Right renal pelvis (tissue), 4 donors: ENCODE data around the gene FHAD1. TPM values are rescaled to one million over a fixed set of nuclear protein-coding genes. Genes with fewer than 3 reads are reported as not detected.
"Not testable (repeated sequence)": the region's sequence is repeated elsewhere in the genome, so short reads cannot be mapped to it uniquely, and the experiment has no call there.

Experiments
- DNase-seq, 4 donors: peaks; one replicate each; pipeline ENCODE4 v3.0.0-alpha.2; 2013; ENCODE audit warnings: low read depth in 4 of 4, low spot score in 3 of 4, missing footprints in 1 of 4
- polyA plus RNA-seq, 4 donors: library from polyadenylated mRNA; unstranded; fragments of 120-200 nt; gene quantifications; one replicate each; pipeline ENCODE4 v1.2.1, GENCODE V29; 2013; ENCODE audit not compliant: insufficient read length in 4 of 4

FHAD1 gene
- polyA plus RNA-seq, 4 donors = 2.8 to 3.9 (median 3.3) TPM

DNA sequence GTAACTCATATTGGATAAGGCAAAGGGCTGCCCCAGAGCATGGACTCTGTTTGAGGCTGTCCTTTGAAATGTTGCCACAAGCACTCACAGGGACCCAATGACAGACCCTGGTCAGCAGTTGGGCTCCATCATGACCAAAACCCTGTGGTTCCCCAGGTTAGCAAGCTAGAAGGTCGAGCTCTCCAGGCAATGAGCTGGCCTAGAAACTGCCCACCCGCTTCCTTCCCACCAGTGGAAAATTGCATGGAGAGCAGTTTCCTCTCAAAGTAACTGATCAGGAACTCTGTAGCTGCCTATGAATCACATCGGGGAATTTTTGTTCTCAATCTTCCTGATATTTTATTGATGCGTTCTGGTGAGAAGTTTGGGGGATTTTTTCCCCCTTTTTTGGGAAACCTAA, 52.8 kb downstream of the FHAD1 start:
- no peak for DNase-seq

DNA sequence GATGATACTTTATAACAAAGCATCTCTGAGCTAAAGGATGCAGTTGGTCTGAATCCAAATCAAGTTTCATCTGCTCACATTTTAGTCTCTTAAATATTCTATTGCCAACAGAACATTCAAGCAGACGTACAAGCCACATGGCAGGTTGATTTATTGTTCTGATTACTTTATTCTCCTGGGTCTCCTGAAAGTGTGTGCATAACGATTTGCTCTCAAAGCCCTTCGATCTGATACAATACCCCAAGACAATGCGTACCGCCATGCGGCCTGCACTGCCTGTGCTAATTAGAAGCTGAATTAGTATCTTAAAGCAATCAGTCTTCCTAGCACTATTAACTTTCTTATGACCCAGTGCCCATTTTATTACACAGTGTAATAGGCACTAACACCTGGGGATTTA, 56.9 kb downstream of the FHAD1 start:
- no peak for DNase-seq

DNA sequence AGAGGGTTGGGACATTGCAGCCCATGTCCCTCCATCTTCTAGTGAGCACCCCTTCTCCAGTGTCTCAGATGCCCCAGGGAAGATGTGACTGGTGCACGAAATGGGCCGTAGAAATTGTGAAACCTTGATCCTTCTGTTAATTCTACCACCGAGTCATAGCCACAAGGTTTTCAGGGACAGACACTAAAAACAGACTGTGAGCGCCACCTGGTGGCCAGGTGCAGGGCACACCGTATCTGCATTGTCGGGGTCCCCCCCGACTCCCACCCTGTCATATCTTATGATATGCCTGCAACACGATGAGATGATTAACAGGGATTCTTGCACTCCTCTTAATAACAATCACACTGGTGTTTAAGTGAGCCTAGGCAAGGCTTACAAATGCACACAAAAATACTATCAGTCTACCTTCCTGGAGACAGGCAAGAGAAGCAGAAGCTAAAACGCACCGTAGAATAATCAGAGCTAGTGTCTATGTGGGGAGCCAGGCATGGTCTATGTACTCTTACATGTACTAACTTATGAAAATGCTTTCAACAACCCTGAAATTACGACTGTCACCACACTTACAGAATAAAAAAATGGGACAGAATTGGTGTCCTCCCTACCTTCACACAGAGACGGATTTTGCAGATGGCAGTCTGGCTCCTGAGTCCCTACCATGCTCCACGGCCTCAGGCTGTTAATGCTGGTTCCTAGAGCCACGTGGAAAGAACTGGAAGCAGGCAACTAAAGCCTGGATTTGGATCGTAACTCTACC, 57.9 kb downstream of the FHAD1 start:
- no peak for DNase-seq

DNA sequence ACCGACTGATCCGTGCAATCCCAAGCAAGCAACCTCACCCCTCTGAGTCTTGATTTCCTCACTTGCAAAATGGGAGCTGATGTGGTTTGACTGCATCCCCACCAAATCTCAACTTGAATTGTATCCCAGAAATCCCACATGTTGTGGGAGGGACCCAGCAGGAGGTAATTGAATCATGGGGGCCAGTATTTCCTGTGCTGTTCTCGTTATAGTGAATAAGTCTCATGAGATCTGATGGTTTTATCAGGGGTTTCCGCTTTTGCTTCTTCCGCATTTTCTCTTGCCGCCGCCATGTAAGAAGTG, 58.4 kb downstream of the FHAD1 start:
- DNase-seq = no peak

DNA sequence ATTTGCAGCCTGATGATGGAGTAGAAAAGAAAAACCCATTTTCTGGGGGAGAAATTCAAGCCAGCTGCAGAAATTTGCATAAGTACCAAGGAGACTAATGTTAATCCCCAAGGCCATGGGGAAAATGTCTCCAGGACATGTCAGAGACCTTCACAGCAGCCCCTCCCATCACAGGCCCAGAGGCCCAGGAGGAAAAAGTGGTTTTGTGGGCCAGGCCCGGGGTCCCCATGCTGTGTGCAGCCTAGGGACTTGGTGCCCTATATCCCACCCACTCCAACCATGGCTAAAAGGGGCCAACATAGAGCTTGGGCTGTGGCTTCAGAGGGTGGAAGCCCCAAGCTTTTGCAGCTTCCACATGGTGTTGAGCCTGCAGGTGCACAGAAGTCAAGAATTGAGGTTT, 59.3 kb downstream of the FHAD1 start:
- DNase-seq = not testable (repeated sequence)

DNA sequence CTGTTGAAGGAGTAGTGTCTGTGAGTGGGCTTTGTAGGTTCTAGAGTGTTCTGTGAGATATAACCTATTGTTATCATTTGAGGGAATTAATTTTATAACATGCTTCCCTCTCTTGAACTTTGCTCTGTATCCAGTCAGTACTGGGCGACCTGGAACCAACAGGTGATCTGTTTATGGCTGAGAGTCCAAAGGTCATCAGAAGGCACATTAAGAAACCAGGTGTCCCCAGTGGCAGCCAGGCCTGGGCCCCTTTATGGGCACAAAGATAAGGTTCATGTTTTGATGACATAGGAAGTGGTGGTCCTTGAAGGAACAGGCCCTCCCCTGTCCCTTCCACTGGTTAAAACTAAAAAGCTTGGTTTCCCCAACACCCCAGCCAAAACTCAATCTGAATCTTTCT, 61.1 kb downstream of the FHAD1 start:
- DNase-seq = no peak

DNA sequence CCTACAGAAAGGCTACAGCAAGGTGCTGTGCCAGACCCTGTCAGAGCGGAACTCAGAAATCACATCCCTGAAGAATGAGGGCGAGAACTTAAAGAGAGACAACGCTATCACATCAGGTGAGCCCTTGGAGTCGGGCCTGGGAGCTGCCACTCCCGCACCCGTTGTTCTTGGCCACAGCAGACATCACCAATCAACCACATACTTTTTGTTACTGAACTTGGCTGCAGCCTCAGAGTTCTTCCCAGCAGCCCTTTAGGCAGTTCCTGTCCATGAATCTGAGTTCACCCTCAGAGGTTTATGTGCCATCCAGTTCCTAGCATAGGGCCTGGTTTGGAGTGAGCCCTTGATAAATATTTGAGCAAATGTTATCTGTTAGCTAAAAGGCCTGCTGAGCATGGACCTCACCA, 61.6 kb downstream of the FHAD1 start:
- no peak for DNase-seq

DNA sequence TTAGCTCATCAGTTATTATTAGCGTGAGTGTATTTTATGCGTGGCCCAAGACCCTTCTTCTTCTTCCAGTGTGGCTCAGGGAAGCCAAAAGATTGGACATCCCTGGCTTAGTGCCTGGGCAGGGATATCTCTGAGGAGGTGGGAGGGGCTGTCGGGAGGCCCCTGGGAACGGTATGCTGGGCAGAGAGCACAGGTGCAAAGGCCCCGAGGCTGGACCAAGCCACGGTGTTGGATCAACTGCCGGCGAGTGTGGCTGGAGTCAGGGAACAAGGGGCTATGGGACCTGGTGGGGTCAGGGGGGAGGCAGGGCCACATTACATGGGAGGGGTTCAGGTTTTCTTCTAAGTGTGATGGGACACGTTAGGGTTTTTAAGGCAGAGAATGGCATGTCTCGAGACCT, 62.7 kb downstream of the FHAD1 start:
- no peak for DNase-seq

DNA sequence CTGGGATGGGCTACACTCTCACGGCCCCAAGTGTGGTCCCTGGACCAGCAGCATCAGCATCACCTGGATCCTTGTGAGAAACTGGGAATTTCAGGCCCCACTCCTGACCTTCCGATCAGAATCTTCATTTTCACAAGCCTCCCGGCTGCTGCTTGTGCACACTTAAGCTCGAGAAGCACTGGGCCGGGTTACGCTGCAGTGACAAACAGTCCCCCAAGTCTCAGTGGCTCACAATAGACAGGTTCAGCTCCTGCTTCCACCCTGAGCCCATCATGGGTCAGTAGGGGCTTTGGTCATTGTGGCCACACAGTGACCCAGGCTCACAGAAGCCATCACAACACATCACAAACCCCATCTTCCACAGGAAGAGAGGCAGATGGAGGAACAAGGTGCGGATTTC, 63.5 kb downstream of the FHAD1 start:
- DNase-seq = no peak

DNA sequence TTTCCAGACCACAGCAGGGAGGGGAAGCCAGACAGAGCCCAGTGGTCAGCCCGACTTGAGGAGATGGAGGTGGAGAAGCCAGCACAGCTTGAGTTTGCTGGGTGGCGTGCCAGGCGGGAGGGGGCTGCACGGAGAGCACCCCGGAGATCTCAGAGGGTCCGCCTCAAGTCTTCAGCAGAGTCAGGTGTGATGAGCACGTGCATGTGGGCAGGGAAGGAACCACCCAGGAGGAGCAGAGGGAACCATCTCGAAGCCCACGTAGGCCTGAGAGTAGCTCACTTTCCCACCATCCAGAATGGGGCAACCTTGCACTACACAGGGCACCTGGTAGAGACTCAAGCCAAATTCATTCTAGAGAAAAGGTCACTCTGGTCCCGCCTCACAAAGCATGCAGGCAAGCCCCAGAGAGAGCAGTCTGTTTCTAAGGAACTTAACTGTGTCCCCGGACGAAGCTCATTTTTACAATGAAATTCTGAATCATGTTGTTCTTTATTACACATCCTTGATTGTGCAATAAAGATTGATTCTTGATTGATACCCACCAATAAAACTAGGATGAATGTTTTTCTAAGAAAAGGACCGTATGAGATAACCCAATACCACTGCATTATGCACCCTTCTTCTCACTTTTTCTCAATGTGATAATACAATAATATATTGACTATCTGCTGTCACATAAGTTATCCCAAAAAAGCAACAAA, 64.2 kb downstream of the FHAD1 start:
- DNase-seq = no peak

DNA sequence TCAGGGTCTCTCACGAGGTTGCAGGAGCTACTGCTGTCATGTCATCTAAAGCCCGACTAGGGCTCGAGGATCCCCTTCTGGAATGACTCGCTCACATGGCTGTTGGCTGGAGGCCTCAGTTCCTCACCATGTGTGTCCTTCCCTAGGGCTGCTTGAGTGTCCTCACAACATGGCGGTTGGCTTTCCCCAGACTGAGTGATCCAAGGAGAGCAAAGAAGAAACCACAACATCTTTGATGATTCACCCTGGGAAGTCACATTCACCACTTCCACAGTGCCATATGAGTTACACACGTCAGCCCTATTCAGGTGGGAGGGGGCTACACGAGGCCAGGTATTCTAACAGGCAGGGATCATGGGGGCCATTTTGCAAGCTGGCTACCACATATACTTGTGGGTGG, 64.9 kb downstream of the FHAD1 start:
- DNase-seq = no peak

DNA sequence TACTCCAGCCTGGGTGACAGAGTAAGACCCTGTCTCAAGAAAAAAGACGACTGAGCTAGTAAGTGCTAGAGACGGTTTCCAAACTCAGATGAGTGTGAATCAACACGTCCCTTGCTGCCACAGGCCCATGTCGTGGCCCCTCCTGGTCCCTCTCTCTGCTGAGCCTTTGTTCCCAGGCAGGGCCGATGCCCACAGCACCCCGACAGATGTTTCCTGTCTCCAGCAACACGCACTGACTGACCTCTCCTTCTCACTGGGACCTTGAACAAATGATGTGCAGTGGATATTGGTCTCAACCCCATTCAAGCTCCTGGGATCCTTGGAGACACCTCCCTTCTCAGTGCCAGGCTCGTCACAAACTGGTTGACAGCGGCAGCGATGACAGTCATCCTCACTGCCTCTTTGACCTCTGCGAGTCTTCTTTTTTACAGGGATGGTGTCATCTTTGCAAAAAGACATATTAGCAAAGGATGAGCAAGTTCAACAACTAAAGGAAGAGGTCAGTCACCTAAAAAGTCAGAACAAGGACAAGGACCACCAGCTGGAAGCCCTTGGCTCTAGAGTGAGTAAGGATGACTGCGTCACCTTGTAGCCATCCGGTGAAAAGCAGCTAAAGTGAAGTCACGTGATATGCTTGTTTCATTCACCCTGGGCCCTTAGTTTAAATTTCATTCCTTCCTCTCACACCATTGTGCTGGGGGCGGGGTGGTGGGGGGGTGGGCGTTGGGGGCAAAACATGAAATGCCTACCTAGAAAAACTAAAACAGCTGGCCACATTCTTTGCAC, 65.8 kb downstream of the FHAD1 start:
- no peak for DNase-seq

DNA sequence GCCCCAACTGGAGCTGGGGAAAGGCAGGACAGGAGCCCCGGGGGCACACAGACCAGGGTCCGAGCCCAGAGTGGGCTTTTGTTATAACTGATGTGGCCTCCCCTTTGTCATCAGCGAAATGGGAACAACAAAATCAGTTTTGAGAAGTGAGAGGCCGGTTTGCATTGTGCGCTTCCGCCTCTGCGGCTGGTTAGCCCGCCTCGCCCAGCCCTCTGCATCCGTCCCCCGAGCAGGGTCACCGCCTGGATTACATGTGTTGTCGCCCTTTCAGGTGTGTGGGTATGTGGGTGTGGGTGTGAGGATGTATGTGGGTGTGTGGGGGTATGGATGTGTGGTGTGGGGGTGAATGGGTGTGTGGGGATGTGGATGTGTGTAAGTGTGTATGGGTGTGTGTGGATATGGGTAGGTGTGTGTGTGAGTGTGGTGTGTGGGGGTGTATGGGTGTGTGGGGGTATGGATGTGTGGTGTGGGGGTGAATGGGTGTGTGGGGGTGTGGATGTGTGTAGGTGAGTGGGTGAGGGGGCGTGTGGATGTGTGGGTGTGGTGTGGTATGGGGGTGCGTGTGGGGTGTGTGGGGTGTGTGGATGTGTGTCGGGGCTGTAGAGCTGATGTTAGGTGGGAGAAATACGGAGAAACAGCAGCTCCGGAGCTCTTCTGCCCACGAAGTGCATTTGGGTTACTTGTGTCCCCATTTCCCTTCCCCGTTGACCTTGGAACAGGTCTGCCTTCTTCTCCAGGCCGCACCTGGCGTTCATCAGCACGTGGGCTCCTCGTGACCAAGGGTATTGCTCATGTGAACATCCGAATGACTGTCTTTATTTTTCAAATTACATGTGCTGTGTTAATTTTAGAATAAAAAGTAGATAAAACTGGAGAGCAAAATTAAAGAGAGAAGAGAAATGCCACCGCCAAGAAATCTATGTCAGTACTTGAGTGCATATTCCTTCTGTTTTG, 67.6 kb downstream of the FHAD1 start:
- no peak for DNase-seq

DNA sequence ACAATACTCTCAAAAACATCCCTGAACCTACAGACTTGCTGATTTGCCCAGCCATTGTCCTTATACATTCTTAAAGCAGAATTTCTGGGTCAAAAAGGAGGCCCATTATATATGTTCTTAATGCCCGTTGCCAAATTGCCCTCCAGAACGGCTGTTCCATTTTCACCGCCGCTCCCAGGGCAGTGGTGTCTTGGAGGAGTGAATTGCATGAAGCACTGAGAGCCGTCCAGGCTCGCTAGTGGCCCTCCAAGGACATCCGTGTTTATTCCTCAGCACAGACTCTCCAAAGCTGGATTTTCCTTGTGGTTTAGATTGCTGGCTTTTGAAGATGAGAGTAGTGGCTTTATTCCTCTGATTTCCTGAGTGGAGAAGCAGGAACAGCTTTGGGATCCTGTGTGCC, 68.8 kb downstream of the FHAD1 start:
- no peak for DNase-seq

DNA sequence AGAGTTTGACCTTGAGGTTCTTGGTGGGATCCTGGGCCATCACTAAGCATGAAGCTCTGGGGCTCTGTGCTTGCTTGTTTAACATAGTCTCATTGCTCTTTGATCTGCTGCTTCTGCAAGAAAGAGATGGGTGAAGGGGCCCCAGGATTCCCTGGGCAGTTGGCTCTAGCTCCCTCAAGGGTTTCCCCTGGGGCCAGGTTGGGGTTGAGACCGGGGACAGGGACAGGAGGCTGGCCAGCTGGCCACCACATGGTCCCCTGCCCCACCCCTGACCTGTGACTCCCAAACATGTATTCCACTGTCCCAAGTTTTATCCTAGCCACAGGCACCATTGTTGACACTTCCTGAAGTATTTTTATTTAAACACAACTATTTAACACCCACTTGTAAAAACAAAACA, 69.5 kb downstream of the FHAD1 start:
- no peak for DNase-seq

DNA sequence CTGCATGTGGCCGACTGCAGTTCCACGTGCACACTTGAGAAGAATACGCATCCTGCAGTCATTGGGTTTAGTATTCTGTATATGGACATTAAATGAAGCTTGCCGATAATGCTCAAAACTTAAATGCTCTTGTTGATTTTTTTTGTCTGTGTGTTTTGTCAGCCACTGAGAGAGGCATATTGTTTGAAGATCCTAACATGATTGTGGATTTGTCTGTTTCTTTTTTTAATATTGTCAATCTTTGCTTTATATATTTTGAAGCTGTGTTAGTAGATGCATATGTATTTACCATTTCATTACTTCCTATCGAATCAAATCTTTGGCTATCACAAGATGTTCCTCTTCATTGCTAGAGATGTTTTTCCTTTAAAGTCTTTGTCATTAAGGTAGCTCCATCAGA, 73.2 kb downstream of the FHAD1 start:
- no peak for DNase-seq

DNA sequence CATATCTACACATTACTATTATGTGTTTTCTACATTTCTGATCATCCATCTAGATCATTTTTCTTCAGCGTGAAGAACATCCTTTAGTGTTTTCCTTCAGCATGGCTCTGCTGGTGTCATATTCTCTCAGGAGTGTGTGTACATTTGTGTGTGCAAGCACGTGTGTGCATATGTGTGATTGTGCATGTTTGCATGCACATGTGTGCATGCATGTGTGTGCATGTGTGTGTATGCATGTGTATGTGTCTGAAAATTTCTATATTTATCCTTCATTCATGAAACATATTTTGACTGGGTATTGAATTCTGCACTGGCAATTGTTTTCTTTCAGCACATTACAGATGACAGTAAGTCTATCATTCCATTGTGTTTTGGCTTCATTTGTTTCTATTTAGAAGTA, 74.6 kb downstream of the FHAD1 start:
- no peak for DNase-seq

DNA sequence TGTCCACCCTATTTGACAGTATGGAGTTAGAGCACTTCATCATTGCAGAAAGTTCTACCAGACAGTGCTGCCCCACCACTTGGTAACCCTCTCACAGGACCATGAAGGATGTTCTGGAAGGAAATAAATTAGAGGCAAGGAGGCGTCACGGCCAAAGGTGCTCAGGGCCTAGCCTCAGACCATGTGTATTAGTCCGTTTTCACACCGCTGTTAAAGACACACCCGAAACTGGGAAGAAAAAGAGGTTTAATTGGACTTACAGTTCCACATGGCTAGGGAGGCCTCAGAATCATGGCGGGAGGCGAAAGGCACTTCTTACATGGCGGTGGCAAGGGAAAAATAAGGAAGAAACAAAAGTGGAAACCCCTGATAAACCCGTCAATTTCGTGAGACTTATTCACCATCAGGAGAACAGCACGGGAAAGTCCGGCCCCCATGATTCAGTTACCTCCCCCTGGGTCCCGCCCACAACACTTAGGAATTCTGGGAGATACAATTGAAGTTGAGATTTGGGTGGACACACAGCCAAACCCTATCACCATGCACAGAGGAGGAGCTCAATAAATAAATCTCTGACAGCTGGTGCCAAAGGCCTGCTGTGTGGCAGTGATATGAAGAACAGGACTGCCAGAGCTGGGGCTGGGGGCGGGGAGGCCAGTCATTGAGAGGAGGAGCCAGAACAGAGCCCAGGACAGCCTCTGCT, 75.8 kb downstream of the FHAD1 start:
- no peak for DNase-seq

DNA sequence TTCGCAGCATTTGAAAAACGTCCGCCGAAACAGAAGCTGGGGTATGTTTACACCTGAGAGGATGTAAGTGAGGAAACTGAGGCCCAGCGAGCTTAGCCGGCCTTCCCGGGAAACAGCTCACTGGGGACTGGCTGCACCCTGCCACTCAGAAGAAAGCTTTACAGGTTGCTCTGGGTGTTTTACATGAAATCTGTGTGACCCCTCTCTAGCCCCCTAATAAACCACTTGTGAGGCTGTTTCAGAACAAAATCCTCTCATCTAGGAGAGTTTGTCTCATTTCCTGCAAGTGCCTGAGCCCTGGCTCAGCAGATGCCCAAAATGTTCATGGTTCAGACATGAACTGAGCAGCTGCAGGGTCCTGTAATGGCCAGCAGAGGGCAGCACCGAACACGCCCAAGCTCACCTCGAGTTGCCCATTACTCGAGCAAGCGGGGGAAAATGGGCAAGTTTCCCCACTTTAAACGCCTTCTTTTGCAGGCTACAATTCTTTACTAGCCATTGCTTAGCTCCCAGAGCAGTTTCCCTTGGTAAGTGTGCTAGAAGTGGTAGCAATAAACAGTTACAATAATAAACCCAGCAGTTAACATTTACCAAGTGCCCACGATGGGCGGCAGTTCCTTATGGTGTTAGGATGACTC, 76.4 kb downstream of the FHAD1 start:
- DNase-seq = peak in 1 of 4 donors; percentile 75
